K562 (cell line): ENCODE measurements around the gene STK4. TPM values are rescaled to one million over a fixed set of nuclear protein-coding genes. Genes with fewer than 3 reads are reported as not detected.
A peak's percentile ranks its signal among the peaks of the same experiment; 100 is the strongest.

ENCODE experiments used
- BMI1 ChIP-seq: fragments of 150-350 bp; IDR thresholded peaks from 2 replicates; pipeline ENCODE4 v1.6.1; 2014; ENCODE audit warnings: low read length
- CBX2 ChIP-seq: fragments of 200-600 bp; sonication (generic); IDR thresholded peaks from one replicate; pipeline ENCODE4 v1.6.1; 2012; ENCODE audit warnings: mild to moderate bottlenecking, low read length, inconsistent platforms; ENCODE audit not compliant: insufficient read depth, poor library complexity, severe bottlenecking
- FOXM1 ChIP-seq, 2 experiments: fragments of 450-650 bp in 1 of 2; sonication (generic) in 1 of 2; formaldehyde crosslinking in 1 of 2; IDR thresholded peaks; 2 replicates each; pipeline versions ENCODE4 v1.6.1 to v1.9.0; 2017 to 2022; ENCODE audit warnings: low read depth in 2 of 2, mild to moderate bottlenecking in 2 of 2, missing genetic modification reagents in 1 of 2, moderate library complexity in 1 of 2
- HDAC6 ChIP-seq: IDR thresholded peaks from 2 replicates; pipeline ENCODE4 v1.6.1; 2012; ENCODE audit warnings: low read depth, mild to moderate bottlenecking, control low read depth, inconsistent platforms, low read length, moderate library complexity
- HDAC8 ChIP-seq: fragments of 450-650 bp; IDR thresholded peaks from 2 replicates; pipeline ENCODE4 v1.6.1; 2016; ENCODE audit warnings: mild to moderate bottlenecking, missing genetic modification characterization, moderate library complexity, missing compliant biosample characterization
- KDM2B ChIP-seq: fragments of 250-450 bp; sonication (Bioruptor Pico); IDR thresholded peaks from 2 replicates; pipeline ENCODE4 v1.8.0; 2021; ENCODE audit warnings: mild to moderate bottlenecking, moderate library complexity
- RB1 ChIP-seq: fragments of 450-650 bp; IDR thresholded peaks from 2 replicates; pipeline ENCODE4 v1.6.1; 2017; ENCODE audit warnings: low read depth, mild to moderate bottlenecking
- RBBP5 ChIP-seq: fragments of 200-600 bp; sonication (generic); IDR thresholded peaks from 2 replicates; pipeline ENCODE4 v1.6.1; 2012; ENCODE audit warnings: borderline replicate concordance, mild to moderate bottlenecking, low read length, control low read depth, inconsistent platforms; ENCODE audit not compliant: insufficient read depth, poor library complexity, severe bottlenecking
- RBM17 ChIP-seq: fragments of 200-400 bp; formaldehyde crosslinking; IDR thresholded peaks from 2 replicates; pipeline ENCODE4 v1.6.1; 2017; ENCODE audit warnings: low read depth, mild to moderate bottlenecking, low read length, borderline replicate concordance
- SAFB ChIP-seq: fragments of 200-400 bp; formaldehyde crosslinking; IDR thresholded peaks from 2 replicates; pipeline ENCODE4 v1.6.1; 2017; ENCODE audit warnings: low read depth, low read length, borderline replicate concordance
- SAFB2 ChIP-seq: fragments of 200-400 bp; formaldehyde crosslinking; IDR thresholded peaks from 2 replicates; pipeline ENCODE4 v1.6.1; 2018; ENCODE audit warnings: borderline replicate concordance, low read length, low read depth, moderate library complexity; ENCODE audit not compliant: severe bottlenecking
- SMAD1 ChIP-seq: fragments of 150-350 bp; IDR thresholded peaks from 2 replicates; pipeline ENCODE4 v1.6.1; 2014; ENCODE audit warnings: low read length, low read depth; ENCODE audit not compliant: partially characterized antibody
- SP2 ChIP-seq: IDR thresholded peaks from 2 replicates; pipeline ENCODE4 v1.6.1; 2011; ENCODE audit warnings: mild to moderate bottlenecking, low read depth, low read length, moderate library complexity; ENCODE audit not compliant: poor library complexity, severe bottlenecking; ENCODE audit errors: extremely low read depth
- TCFL5 ChIP-seq: fragments of 250-450 bp; sonication (Bioruptor Pico); conservative IDR thresholded peaks from 2 replicates; pipeline ENCODE4 v1.6.1; 2021; ENCODE audit warnings: mild to moderate bottlenecking, moderate library complexity, matching md5 sums
- ZBED1 ChIP-seq: IDR thresholded peaks from 2 replicates; pipeline ENCODE4 v1.6.1; 2014
- ZNF140 ChIP-seq: fragments of 250-450 bp; sonication (Bioruptor Pico); IDR thresholded peaks from 2 replicates; pipeline ENCODE4 v1.8.0; 2021; ENCODE audit warnings: moderate library complexity, mild to moderate bottlenecking, inconsistent platforms
- ZNF184 ChIP-seq: sonication (generic); formaldehyde crosslinking; IDR thresholded peaks from 2 replicates; pipeline ENCODE4 v1.5.0; 2020; ENCODE audit warnings: missing genetic modification reagents
- ZNF253 ChIP-seq: fragments of 250-450 bp; sonication (Bioruptor Pico); conservative IDR thresholded peaks from 2 replicates; pipeline ENCODE4 v1.6.1; 2021; ENCODE audit warnings: mild to moderate bottlenecking
- ZNF282 ChIP-seq: sonication (generic); formaldehyde crosslinking; IDR thresholded peaks from 2 replicates; pipeline ENCODE4 v1.8.1; 2023; ENCODE audit warnings: missing genetic modification reagents
- polyA plus RNA-seq, 8 experiments: library from polyadenylated mRNA; depleted of rRNA in 4 of 8; stranded (reverse) in 5 of 8; unstranded in 3 of 8; fragments of >200 nt; fragmentation: Nextera tagmentation in 2 of 8; fragmentation: Illumina TruSeq in 1 of 8; extraction: Ambion mirVana in 2 of 8; extraction: Trizol in 1 of 8; gene quantifications; 2 replicates each; pipeline versions ENCODE4 v1.2.1 to v1.2.3, GENCODE V29; 2011 to 2014; ENCODE audit warnings: inconsistent platforms in 1 of 8, missing spikeins in 1 of 8
- total RNA-seq, 7 experiments: library from RNA; depleted of rRNA in 6 of 7; stranded (reverse); fragments of >200 nt in 6 of 7; fragmentation: Illumina TruSeq in 2 of 7; extraction: Trizol in 2 of 7; gene quantifications; 2 replicates each; pipeline versions ENCODE4 v1.2.1 to v1.2.3, GENCODE V29; 2011 to 2021; ENCODE audit warnings: low replicate concordance in 1 of 7
- TF ChIP-seq, protein P1 (sequence below): fragments of 450-650 bp; IDR thresholded peaks from 2 replicates; pipeline ENCODE4 v1.7.0; 2016; ENCODE audit warnings: borderline replicate concordance
- TF ChIP-seq, protein P2 (sequence below), 3 experiments: fragments of 200-800 bp in 1 of 3; sonication (Bioruptor generic) in 1 of 3; sonication (generic) in 1 of 3; formaldehyde crosslinking in 1 of 3; IDR thresholded peaks; 2 replicates each; pipeline versions ENCODE4 v1.6.1 to v1.8.0; 2016 to 2022; ENCODE audit warnings: mild to moderate bottlenecking in 2 of 3, missing compliant biosample characterization in 2 of 3, missing genetic modification characterization in 2 of 3, missing genetic modification reagents in 1 of 3
- TF ChIP-seq, protein P3 (sequence below): IDR thresholded peaks from 3 replicates; pipeline ENCODE4 v1.6.1; 2011; ENCODE audit warnings: borderline replicate concordance, mild to moderate bottlenecking; ENCODE audit not compliant: insufficient read length, insufficient read depth

Gene STK4
- total and polyA plus RNA-seq, 9 of the 15 experiments (the other 6 are each of a cell fraction or from before 2014, with no cell fraction given), result 11.9 to 30.6 (median 22.2) TPM

DNA sequence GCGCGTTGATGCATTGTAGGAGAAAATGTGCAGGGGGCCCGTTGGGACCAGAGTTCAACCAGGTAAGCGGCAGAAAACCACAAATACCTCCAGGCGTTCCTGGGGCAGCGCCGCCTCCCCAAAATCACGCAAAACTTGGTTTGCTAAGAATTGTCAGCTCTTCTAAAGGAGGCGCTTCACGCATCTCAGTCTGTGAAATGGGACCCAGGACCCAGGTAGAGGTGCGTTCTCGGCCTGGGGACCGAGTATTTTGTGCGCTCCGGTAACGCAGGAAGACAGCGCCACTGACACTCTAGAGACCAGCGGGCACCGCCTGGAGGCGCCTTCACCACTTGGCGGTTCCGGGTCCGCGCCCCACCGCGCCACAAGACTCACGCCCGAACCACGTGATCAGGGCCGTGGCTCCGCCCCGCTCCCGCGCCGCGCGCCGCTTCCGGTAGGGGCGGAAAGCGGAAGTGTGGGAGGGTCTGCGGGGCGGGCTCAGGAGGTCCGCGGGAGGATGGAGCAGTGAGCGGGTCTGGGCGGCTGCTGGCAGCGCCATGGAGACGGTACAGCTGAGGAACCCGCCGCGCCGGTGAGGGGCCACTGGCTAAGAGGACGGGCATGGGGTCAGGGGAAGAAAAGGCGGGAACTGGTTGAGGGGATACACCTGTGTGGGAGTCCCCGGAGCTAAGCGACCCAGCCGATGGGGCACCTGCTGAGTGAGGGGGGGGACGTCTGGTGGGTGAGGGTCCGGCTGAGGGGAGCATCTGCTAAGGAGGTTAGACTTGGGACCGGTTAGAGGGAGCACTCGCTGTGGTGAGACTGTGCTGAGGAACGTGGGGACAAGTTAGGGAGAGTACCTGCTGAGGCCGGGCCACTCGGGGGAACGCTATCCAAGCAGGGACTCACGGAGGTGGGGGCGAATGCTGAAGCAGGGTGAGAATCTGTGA, at the start of gene STK4 (continued):
- TF ChIP-seq ZNF253 (no peak), SAFB (no peak), RBBP5 (peak; percentile 85), HDAC6 (no peak), RB1 (peak; percentile 97), SMAD1 (peak; percentile 15), ZNF184 (no peak), KDM2B (CRISPR knock-in tag) (no peak), ZNF282 (no peak), CBX2 (no peak), SAFB2 (no peak), TCFL5 (CRISPR knock-in tag) (no peak), HDAC8 (tag) (no peak), FOXM1 (IDR thresholded peaks at IDR 0.05; ENCODE audit: low read depth) (no peak), FOXM1 (CRISPR knock-in tag; IDR thresholded peaks at IDR 0.05; ENCODE audit: low read depth) (no peak; the same call in 1 of the 2 replicates), RBM17 (no peak), SP2 (no peak), ZNF140 (CRISPR knock-in tag) (no peak), ZBED1 (0 out of 2 replicates have a peak, but pooled peaks have one; percentile 67), BMI1 (no peak)
- TF ChIP-seq, protein P1, sequence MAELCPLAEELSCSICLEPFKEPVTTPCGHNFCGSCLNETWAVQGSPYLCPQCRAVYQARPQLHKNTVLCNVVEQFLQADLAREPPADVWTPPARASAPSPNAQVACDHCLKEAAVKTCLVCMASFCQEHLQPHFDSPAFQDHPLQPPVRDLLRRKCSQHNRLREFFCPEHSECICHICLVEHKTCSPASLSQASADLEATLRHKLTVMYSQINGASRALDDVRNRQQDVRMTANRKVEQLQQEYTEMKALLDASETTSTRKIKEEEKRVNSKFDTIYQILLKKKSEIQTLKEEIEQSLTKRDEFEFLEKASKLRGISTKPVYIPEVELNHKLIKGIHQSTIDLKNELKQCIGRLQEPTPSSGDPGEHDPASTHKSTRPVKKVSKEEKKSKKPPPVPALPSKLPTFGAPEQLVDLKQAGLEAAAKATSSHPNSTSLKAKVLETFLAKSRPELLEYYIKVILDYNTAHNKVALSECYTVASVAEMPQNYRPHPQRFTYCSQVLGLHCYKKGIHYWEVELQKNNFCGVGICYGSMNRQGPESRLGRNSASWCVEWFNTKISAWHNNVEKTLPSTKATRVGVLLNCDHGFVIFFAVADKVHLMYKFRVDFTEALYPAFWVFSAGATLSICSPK, result no peak
- TF ChIP-seq, protein P2, sequence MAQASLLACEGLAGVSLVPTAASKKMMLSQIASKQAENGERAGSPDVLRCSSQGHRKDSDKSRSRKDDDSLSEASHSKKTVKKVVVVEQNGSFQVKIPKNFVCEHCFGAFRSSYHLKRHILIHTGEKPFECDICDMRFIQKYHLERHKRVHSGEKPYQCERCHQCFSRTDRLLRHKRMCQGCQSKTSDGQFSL (CRISPR knock-in tag; IDR thresholded peaks at IDR 0.05), result no peak
- TF ChIP-seq, protein P2 (tag; IDR thresholded peaks at IDR 0.05), result no peak; a peak in 1 of 4 replicates
- TF ChIP-seq, protein P3, sequence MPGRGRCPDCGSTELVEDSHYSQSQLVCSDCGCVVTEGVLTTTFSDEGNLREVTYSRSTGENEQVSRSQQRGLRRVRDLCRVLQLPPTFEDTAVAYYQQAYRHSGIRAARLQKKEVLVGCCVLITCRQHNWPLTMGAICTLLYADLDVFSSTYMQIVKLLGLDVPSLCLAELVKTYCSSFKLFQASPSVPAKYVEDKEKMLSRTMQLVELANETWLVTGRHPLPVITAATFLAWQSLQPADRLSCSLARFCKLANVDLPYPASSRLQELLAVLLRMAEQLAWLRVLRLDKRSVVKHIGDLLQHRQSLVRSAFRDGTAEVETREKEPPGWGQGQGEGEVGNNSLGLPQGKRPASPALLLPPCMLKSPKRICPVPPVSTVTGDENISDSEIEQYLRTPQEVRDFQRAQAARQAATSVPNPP, result no peak
